Large intestine (tissue), 3 donors: ENCODE measurements around the gene TCF4. TPM values are rescaled to one million over a fixed set of nuclear protein-coding genes. Genes with fewer than 3 reads are reported as not detected.
"Not testable (repeated sequence)": the region's sequence is repeated elsewhere in the genome, so short reads cannot be mapped to it uniquely, and the experiment has no call there.

Source experiments
- DNase-seq, 2 donors: peaks; one replicate each; pipeline versions ENCODE4 v3.0.0 to v3.0.0-alpha.2; 2013
- H3K27ac ChIP-seq: one replicate; pipeline ENCODE4 v1.5.1; 2013; ENCODE audit warnings: low read length
- H3K27me3 ChIP-seq: 2 replicates; pipeline ENCODE4 v1.6.1; 2013; ENCODE audit warnings: low read length; ENCODE audit not compliant: control insufficient read depth, insufficient read depth
- H3K36me3 ChIP-seq: 2 replicates; pipeline ENCODE4 v1.6.1; 2013; ENCODE audit warnings: low read length; ENCODE audit not compliant: control insufficient read depth, insufficient read depth
- H3K4me1 ChIP-seq: one replicate; pipeline ENCODE4 v1.6.1; 2013; ENCODE audit warnings: low read length; ENCODE audit not compliant: control insufficient read depth, insufficient read depth
- H3K4me3 ChIP-seq: one replicate; pipeline ENCODE4 v1.5.1; 2013; ENCODE audit warnings: low read length
- H3K9me3 ChIP-seq: one replicate; pipeline ENCODE4 v1.6.1; 2013; ENCODE audit warnings: mild to moderate bottlenecking, low read depth, low read length, moderate library complexity; ENCODE audit not compliant: control insufficient read depth
- WGBS: methylation state at CpG from one replicate; pipeline ENCODE4 v1.1.5; 2013; ENCODE audit warnings: low lambda C conversion rate; ENCODE audit not compliant: insufficient coverage; 5-methylcytosine and 5-hydroxymethylcytosine counted together
- polyA plus RNA-seq: library from polyadenylated mRNA; unstranded; fragments of 120-200 nt; gene quantifications from one replicate; pipeline ENCODE4 v1.2.1, GENCODE V29; 2013

Gene TCF4
- polyA plus RNA-seq, 1 donor = 42.5 TPM

DNA sequence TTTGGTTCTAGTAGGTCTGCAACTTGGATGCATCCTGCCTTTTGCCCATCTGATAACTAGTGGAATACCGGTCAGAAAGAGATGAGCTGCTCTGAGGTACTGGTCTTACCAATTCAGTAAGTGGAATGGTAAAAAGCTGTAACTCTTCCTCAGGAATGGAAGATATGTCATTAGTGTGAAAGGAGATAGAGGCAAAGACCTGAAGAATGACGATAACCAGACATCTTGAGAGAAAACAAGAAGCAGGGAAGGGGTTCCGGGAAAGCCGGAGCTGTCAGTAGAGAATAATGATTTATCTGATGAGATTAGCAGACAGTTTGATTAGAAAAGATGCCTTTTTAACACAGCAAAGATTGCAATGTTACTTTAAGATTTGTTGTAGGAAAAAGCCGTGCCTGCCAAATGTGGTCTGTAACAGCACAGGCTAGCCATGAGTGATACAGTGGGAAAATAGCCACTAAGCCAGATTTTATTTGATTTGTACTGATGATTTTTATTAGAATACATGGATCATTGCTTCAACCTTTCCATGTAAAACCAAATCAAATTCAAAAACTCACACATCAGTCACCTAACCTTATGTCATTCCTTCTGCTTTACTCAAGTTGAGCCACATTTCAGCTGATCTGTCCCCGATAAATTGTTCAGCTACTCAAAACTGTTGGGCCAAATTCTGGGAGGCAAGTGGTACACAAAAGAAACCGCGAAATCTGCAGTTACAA lies 110.0 kb downstream of the TCF4 start:
- 68% methylated on average over 3 of the region's 8 CpGs for WGBS
- H3K4me3 ChIP-seq = peak overlapping the region; percentile 20
- peak overlapping the region; percentile 36 for H3K27ac ChIP-seq
- H3K9me3 ChIP-seq = no peaks in the 10 kb centered on the region
- H3K27me3 ChIP-seq = no peaks in the 10 kb centered on the region
- DNase-seq = no peak
- no peaks in the 10 kb centered on the region for H3K36me3 ChIP-seq
- no peaks in the 10 kb centered on the region for H3K4me1 ChIP-seq

- H3K4me1 ChIP-seq = no peaks in the 10 kb centered on the region
- peak overlapping the region; percentile 20 for H3K4me3 ChIP-seq
- no peaks in the 10 kb centered on the region for H3K36me3 ChIP-seq
- no peaks in the 10 kb centered on the region for H3K9me3 ChIP-seq
- no CpG with 5 or more reads among the region's 4 CpGs for WGBS
- peak overlapping the region; percentile 36 for H3K27ac ChIP-seq
- DNase-seq = peak in 1 of 2 donors; percentile 32
- H3K27me3 ChIP-seq = no peaks in the 10 kb centered on the region
Observed at GRCh38 chr18:55477499-55477859, 110.5 kb downstream of the TCF4 start.

DNA sequence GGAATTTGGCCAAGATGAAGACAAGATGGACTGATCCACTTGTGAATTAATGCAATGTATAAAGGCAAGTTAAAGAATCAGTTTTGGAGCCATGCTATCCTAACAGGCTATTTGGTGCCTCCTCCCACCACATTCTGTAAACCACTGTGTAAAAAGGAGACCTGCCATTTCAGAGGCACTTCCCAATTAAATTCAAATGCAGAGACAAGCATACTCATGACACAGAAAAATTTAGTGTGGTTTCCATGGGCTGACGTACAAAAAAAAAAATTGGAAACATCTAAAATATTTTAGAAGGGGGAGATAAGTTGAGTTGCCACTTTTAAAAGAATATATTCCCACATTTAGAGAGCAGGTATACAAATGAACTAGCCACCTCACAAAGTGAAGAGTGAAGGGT lies 112.1 kb downstream of the TCF4 start:
- no peaks in the 10 kb centered on the region for H3K4me1 ChIP-seq
- DNase-seq = no peak
- no peaks in the 10 kb centered on the region for H3K9me3 ChIP-seq
- WGBS = no CpG with 5 or more reads among the region's 1 CpG
- no peaks in the 10 kb centered on the region for H3K27me3 ChIP-seq
- no peak overlapping the region for H3K27ac ChIP-seq
- H3K4me3 ChIP-seq = no peak overlapping the region
- no peaks in the 10 kb centered on the region for H3K36me3 ChIP-seq

GRCh38 chr18:55475467-55475866 lies 112.5 kb downstream of the TCF4 start:
- H3K9me3 ChIP-seq = no peaks in the 10 kb centered on the region
- WGBS = 100% methylated on average over 3 of the region's 5 CpGs

GRCh38 chr18:55473560-55473959 lies 114.4 kb downstream of the TCF4 start:
- H3K36me3 ChIP-seq = no peaks in the 10 kb centered on the region
- no peaks in the 10 kb centered on the region for H3K4me1 ChIP-seq
- no peaks in the 10 kb centered on the region for H3K27me3 ChIP-seq
- H3K27ac ChIP-seq = no peak overlapping the region
- no peaks in the 10 kb centered on the region for H3K9me3 ChIP-seq
- DNase-seq = no peak
- H3K4me3 ChIP-seq = no peak overlapping the region

More at GRCh38 chr18:55475467-55475866, 112.5 kb downstream of the TCF4 start:
- H3K36me3 ChIP-seq = no peaks in the 10 kb centered on the region
- no peaks in the 10 kb centered on the region for H3K27me3 ChIP-seq
- H3K4me3 ChIP-seq = no peak overlapping the region
- H3K4me1 ChIP-seq = no peaks in the 10 kb centered on the region
- no peak for DNase-seq
- H3K27ac ChIP-seq = no peak overlapping the region

GRCh38 chr18:55473058-55473457 lies 114.9 kb downstream of the TCF4 start:
- DNase-seq = no peak
- Histone ChIP-seq H3K4me1 (no peaks in the 10 kb centered on the region), H3K36me3 (no peaks in the 10 kb centered on the region), H3K4me3 (no peak overlapping the region), H3K27ac (no peak overlapping the region), H3K9me3 (no peaks in the 10 kb centered on the region), H3K27me3 (no peaks in the 10 kb centered on the region)
- WGBS = 75% methylated on average over 1 of the region's 2 CpGs

DNA sequence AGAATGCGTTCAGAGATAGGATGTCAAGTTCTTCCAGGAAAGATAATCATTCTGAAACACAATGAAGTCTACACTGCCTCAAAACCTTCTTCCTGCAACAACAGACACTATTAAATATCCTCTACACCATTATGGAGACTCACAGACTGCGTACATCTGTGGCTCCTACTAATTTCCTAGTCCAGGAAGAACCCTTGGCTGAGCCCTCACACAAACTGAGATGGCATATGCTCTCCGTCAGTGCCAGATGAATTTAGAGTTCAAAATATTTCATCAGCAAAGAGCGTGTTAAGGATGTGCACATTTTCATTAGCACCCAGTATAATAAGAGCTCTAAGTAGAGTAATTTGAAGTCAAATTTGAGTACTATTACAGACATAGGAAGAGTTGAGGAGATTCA lies 117.2 kb downstream of the TCF4 start:
- no peak for DNase-seq
- H3K27ac ChIP-seq = no peak overlapping the region
- 94% methylated on average over 2 of the region's 4 CpGs for WGBS

GRCh38 chr18:55469134-55469533 lies 118.9 kb downstream of the TCF4 start:
- H3K4me1 ChIP-seq, DNase-seq, H3K27me3 ChIP-seq, H3K36me3 ChIP-seq, H3K9me3 ChIP-seq, H3K27ac ChIP-seq, H3K4me3 ChIP-seq: not testable (repeated sequence)
- WGBS = no CpG with 5 or more reads among the region's 8 CpGs

More for the DNA sequence above, 117.2 kb downstream of the TCF4 start:
- H3K4me1 ChIP-seq = no peaks in the 10 kb centered on the region
- no peaks in the 10 kb centered on the region for H3K27me3 ChIP-seq
- H3K9me3 ChIP-seq = no peaks in the 10 kb centered on the region
- H3K4me3 ChIP-seq = no peak overlapping the region
- no peaks in the 10 kb centered on the region for H3K36me3 ChIP-seq

DNA sequence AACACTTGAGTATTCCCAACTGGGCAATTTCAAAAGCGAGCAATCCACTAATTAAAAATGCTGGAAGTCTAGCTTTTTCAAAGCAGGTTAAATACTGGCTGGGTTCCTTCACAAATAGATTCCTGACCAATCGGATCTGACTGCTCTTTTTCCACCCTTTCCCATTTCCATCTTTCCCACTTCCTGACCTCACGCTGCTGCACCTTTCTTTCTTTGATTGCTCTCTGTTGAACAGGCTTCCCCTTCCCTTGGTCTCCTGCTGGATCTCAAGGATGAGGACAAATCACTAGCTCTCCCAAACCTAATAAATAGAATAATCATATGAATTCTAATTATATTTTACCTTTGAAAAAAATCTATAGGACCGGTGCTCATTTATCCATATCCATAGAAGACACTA lies 121.2 kb downstream of the TCF4 start:
- no peak for DNase-seq
- Histone ChIP-seq H3K4me3 (no peak overlapping the region), H3K4me1 (no peaks in the 10 kb centered on the region), H3K27me3 (no peaks in the 10 kb centered on the region), H3K36me3 (no peaks in the 10 kb centered on the region), H3K27ac (no peak overlapping the region), H3K9me3 (no peaks in the 10 kb centered on the region)
- WGBS = 85% methylated on average over 3 of the region's 4 CpGs

- Histone ChIP-seq H3K36me3 (no peaks in the 10 kb centered on the region), H3K9me3 (no peaks in the 10 kb centered on the region), H3K4me1 (no peaks in the 10 kb centered on the region), H3K27ac (no peak overlapping the region), H3K4me3 (no peak overlapping the region), H3K27me3 (no peaks in the 10 kb centered on the region)
- no CpG with 5 or more reads among the region's 2 CpGs for WGBS
- no peak for DNase-seq
Observed at GRCh38 chr18:55465313-55465712, 122.7 kb downstream of the TCF4 start.

- H3K36me3 ChIP-seq = no peaks in the 10 kb centered on the region
- 82% methylated on average over 1 of the region's 4 CpGs for WGBS
- no peak for DNase-seq
- H3K9me3 ChIP-seq = no peaks in the 10 kb centered on the region
- no peak overlapping the region for H3K4me3 ChIP-seq
- H3K27me3 ChIP-seq = no peaks in the 10 kb centered on the region
- H3K4me1 ChIP-seq = no peaks in the 10 kb centered on the region
- no peak overlapping the region for H3K27ac ChIP-seq
Observed at GRCh38 chr18:55464581-55464980, 123.4 kb downstream of the TCF4 start.
